ENCODE data around the gene CHCHD6.

CHCHD6 gene

DNA sequence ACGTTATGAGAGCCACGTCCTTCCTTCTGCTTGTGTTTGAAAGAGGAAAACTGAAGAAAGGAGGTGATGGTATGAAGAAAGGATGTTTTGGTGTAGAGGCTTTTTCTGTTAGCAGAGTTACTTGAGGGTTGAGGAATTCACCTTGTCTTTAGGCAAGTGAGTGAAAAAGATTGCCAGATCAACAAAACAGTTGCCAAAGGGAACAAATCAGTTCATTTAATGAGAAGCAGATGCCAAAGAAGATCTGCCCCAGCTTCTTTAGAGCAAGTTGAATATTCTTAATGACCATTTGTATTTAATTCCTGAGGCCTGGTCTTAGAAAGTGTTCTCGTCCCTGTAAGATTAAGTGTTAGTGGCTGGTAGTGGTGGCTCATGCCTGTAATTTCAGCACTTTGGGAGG lies 2.6 kb downstream of the CHCHD6 start:
- DNase-seq = no peak

DNA sequence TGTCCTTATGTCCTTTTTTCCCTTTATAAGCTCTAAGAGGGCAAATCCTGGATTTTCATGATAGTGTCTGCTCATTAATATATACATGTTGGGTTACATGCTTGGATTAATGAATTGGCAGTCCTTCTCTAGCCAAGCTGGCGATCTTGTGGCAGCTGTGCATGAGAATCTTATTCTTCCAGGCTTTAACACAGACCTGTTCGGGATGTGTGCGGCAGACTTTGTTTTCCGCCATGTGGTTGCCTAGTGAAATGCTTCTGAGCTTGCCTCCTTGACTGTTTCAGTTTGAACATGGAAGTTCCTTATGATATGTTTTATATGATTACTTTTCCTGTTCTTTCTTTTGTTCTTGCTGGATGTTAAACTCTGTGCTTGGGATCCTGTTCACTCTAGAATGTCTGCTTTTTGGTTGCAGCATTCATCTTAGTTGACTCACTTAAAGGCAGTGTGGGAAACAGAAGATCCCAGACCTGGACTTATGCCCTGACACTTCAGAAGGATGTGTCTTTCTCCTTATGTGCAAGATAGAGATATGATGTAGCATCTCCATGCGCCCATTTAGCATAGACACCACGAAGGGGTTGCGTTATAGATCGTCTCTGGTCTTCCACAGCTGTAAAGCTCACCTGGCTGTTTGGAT lies 7.2 kb downstream of the CHCHD6 start:
- no peak for DNase-seq

DNA sequence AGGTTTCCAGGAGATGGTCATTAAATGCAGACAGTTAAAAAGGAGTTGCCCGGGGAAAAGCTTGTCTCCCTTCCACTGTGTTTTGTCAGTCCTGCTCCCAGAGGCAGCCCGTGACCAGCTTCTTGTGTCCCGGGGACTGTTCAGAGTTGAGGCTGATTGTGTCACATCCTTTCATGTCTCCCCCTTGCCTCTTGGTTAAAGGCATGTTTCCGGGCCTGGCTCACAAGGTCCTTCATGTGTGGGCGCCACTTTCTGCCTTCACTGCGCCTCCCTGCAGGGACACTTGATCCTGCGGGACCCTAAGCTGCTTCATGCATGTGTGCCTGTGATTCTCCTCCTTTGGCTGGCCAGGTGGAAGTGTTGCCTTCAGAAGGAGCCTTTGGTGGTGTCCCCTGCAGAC lies 9.2 kb downstream of the CHCHD6 start:
- DNase-seq = no peak

DNA sequence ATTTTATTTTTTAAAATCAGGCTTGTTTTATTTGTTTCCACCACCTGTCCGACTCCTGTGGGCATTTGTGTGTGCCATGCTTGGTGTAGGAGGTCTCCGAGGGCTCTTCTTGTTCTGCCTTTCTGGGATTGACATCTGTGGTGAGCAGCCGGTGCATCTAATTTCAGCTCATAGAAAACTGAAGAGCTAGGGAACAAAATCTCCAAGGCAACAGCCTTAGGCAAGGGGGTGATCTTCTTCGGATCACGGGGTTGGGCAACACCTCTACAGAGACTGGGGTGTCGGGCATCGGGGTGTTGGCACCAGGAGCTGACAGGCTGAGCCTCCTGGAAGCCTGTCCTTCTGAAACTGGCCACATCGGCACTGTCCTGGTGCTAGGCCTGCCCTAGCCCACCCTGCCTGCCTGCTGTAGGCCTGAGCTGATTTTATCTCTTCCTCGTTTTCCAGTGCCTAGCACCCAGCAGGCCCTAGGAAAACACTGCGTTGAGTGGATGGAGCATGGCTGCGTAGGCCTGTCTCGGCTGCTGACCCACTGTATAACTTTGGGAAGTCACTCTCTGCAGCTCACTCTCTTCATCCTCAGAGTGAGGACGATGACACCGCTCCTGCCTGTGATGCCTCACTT lies 10.3 kb downstream of the CHCHD6 start:
- no peak for DNase-seq

- DNase-seq = no peak
Observed at GRCh38 chr3:126714921-126715320, 10.9 kb downstream of the CHCHD6 start.

DNA sequence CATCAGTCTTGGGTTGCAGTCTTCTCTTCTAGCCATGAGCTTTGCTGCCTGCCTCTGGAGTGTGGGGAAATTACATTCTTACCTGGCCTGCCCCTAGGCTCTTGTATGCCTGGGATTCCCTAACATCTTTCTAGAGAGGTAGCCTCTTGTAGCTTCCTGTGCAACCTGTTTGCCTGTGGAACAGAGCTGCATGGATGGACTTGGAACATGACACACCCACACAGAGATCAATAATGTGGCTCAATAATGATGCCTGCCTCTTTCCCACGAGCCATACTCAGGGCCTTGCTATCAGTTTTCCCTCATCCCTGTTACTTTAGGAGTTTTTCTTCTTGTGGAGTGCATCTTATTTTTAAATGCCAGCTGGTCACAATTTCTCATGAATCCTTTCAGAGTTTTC lies 11.4 kb downstream of the CHCHD6 start:
- no peak for DNase-seq

- no peak for DNase-seq
Observed at GRCh38 chr3:126716057-126716456, 12.0 kb downstream of the CHCHD6 start.

DNA sequence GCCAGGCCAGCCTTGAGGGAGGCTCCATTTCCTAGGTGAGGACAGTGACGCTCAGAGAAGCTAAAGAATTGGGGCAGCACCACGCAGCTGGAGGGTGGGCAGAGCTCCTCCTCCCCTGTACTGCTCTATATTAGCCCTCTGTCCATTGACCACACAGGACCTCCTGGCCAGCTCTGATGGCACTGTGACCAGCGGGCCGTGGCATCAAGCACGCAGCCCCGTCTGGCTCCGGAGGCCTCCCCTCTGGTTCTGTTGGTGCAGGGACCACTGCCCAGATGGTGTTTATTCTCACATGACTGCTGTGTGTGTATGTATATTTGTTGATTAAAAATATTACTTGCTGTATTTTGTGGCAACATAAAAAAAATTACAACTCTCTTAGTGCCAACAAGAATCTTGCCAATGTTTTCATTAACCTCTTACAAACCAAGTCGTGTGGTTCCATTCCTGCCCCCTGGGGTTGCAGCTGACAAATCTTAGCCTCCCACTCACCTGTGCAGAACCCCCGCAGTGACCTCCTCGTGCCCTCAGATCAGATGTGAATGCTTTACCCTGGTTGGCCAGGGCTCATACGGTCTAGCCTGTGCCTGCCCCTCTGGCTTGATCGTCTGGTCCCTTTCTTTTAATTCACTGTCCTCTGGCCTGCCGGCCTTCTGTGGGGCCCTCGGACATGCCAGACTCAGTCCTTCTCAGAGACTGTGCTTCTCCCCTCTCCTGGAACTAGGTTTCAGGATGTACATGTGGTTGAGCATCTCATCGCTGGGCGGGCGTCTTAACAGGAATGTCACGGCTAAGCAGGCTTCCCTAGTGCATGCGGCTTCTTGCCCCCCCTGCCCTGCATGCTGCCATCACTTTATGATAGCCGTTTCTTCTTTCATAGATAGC lies 14.8 kb downstream of the CHCHD6 start:
- DNase-seq = no peak

DNA sequence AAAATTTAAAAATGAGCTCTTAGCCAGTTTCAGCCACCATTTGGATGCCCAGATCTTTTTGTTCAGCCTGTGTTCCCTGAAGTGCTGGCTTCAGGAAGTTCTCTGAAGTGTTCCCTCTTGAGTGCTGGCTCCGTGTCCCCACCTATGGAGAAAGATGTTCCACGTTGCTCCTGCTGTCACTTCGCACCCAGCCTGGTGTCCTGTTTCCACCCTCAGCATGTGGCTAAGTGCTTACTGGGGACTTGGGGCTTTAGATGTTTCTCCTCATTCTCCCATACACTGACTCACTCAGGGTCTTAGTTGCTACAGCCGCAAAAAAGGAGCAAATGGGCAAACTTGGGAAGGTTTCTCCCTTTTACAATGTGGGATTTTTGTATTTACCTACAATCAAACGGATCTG lies 16.6 kb downstream of the CHCHD6 start:
- DNase-seq = no peak

DNA sequence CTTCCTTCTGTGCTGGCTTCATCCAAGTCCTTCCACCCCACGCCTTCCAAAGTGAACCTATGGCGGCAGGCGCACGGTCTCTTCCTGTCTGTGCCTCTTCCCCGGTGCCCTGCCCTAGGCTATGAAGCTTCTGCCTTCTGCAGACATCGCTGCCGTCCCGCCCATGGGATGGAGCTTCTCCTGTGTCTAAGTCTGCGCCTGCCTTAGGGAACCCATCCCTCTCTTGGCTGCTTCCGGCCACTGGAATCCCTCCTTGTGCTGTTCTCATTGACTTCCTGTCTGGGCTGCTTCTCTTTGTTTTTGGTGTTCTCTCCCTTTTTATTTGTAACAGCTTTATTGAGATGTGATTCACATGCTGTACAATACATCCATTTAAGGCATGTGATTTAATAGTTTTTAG lies 17.2 kb downstream of the CHCHD6 start:
- DNase-seq = no peak

GRCh38 chr3:126723237-126723636 lies 19.2 kb downstream of the CHCHD6 start:
- DNase-seq = no peak

GRCh38 chr3:126723801-126724200 lies 19.8 kb downstream of the CHCHD6 start:
- no peak for DNase-seq

- no peak for DNase-seq
Observed at GRCh38 chr3:126728680-126729079, 24.6 kb downstream of the CHCHD6 start.

- DNase-seq = no peak
Observed at GRCh38 chr3:126730376-126730775, 26.3 kb downstream of the CHCHD6 start.

DNA sequence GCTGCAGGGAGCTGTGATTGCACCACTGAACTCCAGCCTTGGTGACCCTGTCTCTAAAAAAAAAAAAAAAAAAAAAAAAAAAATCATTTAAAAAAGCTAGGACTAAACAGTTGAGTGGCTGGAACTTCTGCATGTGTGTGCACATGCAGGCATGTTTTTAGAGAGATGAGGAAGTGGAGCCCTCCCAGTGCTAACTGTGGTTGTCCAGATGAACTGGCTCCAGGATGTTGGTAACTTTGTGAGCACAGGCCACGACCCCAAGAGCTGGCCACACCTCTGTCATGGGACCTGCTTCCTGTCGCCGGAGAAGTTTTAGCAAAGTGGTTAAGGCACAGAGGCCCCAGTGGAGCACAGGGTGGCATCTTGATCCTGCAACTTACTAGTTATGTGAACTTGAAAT lies 27.0 kb downstream of the CHCHD6 start:
- no peak for DNase-seq

- DNase-seq = no peak
Observed at GRCh38 chr3:126732281-126733060, 28.4 kb downstream of the CHCHD6 start.

DNA sequence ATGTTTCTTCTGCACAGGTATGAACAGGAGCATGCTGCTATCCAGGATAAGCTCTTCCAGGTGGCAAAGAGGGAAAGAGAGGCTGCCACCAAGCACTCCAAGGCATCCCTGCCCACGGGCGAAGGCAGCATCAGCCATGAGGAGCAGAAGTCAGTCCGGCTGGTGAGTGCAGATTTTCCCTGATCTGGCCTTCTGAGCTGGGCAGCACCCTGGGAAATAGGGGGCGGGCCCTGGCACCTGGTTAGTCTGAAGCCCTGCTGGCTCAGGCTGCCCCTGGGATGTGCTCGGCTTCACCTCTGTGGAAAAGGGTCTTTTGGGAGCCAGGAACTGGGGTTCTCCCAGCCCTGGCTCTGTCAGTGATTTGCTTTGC lies 29.0 kb downstream of the CHCHD6 start:
- DNase-seq = no peak

DNA sequence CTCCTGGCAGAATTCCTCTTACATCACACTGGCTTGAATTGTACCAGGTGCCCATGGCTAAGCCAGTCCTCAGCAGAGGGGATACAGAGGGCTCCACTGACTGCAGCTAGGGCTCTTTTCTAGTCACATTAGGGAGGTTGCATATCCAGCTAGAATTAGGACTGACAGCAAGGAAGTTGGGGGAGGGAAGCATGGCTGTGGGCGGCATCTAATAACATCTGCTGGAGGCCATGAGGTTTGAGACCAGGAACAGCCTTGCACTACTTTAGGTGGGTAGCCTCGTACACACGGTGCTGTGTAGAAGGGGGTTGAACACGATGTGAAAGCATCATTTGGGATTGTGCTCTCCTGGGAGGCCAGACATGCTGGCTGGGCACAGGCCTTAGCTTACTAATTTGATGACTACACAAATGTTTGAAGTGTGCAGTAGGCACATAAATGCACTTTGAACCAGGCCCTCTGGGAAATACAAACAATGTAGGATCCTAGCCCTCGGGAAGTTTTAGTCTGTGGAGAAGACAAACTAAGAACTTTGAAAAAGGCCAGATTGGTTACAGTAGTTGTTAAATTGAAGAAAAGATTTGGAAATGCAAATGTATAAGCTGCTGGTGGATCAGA lies 30.2 kb downstream of the CHCHD6 start:
- no peak for DNase-seq

GRCh38 chr3:126737527-126737926 lies 33.5 kb downstream of the CHCHD6 start:
- DNase-seq = no peak

GRCh38 chr3:126742057-126742456 lies 38.0 kb downstream of the CHCHD6 start:
- DNase-seq = no peak

GRCh38 chr3:126743350-126743749 lies 39.3 kb downstream of the CHCHD6 start:
- DNase-seq = no peak

DNA sequence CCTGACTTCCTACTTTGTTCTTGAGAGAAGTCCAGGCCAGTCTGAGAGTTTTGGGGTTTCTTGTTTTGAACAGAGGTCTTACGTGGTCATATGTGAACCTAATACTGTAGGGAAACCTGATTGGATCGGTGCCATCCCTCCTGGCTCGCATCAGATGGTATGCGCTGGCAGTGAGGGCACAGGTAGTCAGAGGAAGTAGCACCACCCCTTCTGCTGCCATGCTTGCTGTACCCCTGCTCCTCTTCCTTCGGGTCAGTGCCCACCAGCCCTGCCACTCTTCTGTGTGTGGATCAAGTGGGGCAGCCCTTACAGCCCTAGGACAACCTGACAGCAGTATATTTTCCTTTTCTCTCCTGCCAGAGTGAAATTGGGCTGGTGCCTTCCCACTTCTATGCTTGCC lies 39.7 kb downstream of the CHCHD6 start:
- DNase-seq = no peak

Data from NCI-H446 (cell line).